Measurements from ENCODE around the gene ZDHHC22. TPM values are rescaled to one million over a fixed set of nuclear protein-coding genes. Genes with fewer than 3 reads are reported as not detected.

Gene ZDHHC22
- total and polyA plus RNA-seq, 2 of the 13 experiments (the other 11 are each of a cell fraction or from before 2014, with no cell fraction given), result not detected

- no peak for TF ChIP-seq ZNF776 (CRISPR knock-in tag; IDR thresholded peaks at IDR 0.05)
- no peak for TF ChIP-seq HOXA7 (CRISPR knock-in tag; IDR thresholded peaks at IDR 0.05)
- TF ChIP-seq REXO4 (CRISPR knock-in tag; IDR thresholded peaks at IDR 0.05; ENCODE audit: borderline replicate concordance), result no peak
- no peak for TF ChIP-seq ZNF615 (CRISPR knock-in tag; IDR thresholded peaks at IDR 0.05; ENCODE audit: borderline replicate concordance)
- no peak for TF ChIP-seq RXRB (CRISPR knock-in tag; IDR thresholded peaks at IDR 0.05; ENCODE audit: borderline replicate concordance)
- no peak for TF ChIP-seq FOSL1 (CRISPR knock-in tag; IDR thresholded peaks at IDR 0.05; ENCODE audit: borderline replicate concordance)
- no peak for TF ChIP-seq ZBED4 (CRISPR knock-in tag; IDR thresholded peaks at IDR 0.05; ENCODE audit: borderline replicate concordance)
- TF ChIP-seq CBFB (CRISPR knock-in tag; IDR thresholded peaks at IDR 0.05), result no peak
- no peak for TF ChIP-seq ZNF564 (CRISPR knock-in tag; IDR thresholded peaks at IDR 0.05)
- no peak for TF ChIP-seq SP5 (CRISPR knock-in tag; IDR thresholded peaks at IDR 0.05; ENCODE audit: borderline replicate concordance, low read depth)
- TF ChIP-seq HMGA1 (CRISPR knock-in tag; conservative IDR thresholded peaks at IDR 0.05), result no peak
- peak; percentile 30; the same call in 1 of the 2 replicates for TF ChIP-seq MEIS1 (CRISPR knock-in tag; IDR thresholded peaks at IDR 0.05; ENCODE audit: borderline replicate concordance)
- no peak; the same call in 1 of the 2 replicates for TF ChIP-seq ZFP91 (CRISPR knock-in tag; IDR thresholded peaks at IDR 0.05; ENCODE audit: borderline replicate concordance)
- no peak for TF ChIP-seq NCOA1 (CRISPR knock-in tag; IDR thresholded peaks at IDR 0.05)
- no peak for TF ChIP-seq ZNF562 (CRISPR knock-in tag; IDR thresholded peaks at IDR 0.05; ENCODE audit: borderline replicate concordance)
- TF ChIP-seq ZNF737 (CRISPR knock-in tag; IDR thresholded peaks at IDR 0.05; ENCODE audit: borderline replicate concordance), result no peak
- TF ChIP-seq TEF (CRISPR knock-in tag; IDR thresholded peaks at IDR 0.05), result no peak
- TF ChIP-seq ZSCAN25 (CRISPR knock-in tag; IDR thresholded peaks at IDR 0.05), result no peak
- 0 out of 2 replicates have a peak, but pooled peaks have one; percentile 32 for TF ChIP-seq BCL3 (CRISPR knock-in tag; IDR thresholded peaks at IDR 0.05)
- TF ChIP-seq SOX13 (IDR thresholded peaks at IDR 0.05), result no peak
- TF ChIP-seq SOX13 (CRISPR knock-in tag; conservative IDR thresholded peaks at IDR 0.05 in 1 of 2, IDR thresholded peaks at IDR 0.05 in 1 of 2), result no peak
- TF ChIP-seq MTF2 (CRISPR knock-in tag; IDR thresholded peaks at IDR 0.05; ENCODE audit: borderline replicate concordance), result peak; percentile 53; the same call in 1 of the 2 replicates
These were observed 40.2 kb upstream of the ZDHHC22 start, which contains the start of gene TMEM63C (continued) for GRCh38 chr14:77181603-77182437.

Data from HepG2 (cell line).